ENCODE measurements around the gene EIF2S3.

The EIF2S3 gene

DNA sequence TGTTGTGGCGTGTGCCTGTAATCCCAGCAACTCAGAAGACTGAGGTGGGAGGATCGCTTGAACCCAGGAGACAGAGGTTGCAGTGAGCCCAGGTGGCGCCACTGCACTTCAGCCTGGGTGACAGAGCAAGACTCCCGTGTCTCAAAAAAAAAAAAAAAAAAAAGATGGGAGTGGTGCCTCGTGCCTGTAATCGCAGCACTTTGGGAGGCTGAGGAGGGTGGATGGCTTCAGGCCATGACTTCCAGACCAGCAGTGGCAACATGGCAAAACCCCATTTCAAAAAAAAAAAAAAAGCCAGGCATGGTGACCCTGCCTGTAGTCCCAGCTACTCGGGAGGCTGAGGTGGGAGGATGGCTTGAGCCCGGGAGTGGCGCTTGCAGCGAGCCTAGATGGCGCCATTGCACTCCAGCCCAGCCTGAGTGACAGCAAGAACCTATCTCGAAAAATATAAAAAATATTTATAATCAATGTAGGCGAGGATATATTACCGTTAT is 27.0 kb downstream of the EIF2S3 start:
- TF ChIP-seq CTCF (IDR thresholded peaks at IDR 0.05; ENCODE audit: low read depth, low read length) (peak; percentile 40), EZH2phosphoT487 (IDR thresholded peaks at IDR 0.05; ENCODE audit: low read depth) (no peak)
- H3K79me2 ChIP-seq (ENCODE audit: low read length) = no peaks in the 10 kb centered on the region

GRCh38 chrX:24082447-24082846 is 27.7 kb downstream of the EIF2S3 start:
- Histone ChIP-seq H4K20me1 (ENCODE audit: insufficient read depth, low read length) (no peaks in the 10 kb centered on the region), H3K27me3 (ENCODE audit: low read depth, low read length) (no peaks in the 10 kb centered on the region), H3K9ac (ENCODE audit: low read length) (no peak overlapping the region), H3K4me3 (ENCODE audit: low read length) (no peak overlapping the region), H3K36me3 (replicated peaks; ENCODE audit: low read depth, low read length) (no peaks in the 10 kb centered on the region), H3K27ac (ENCODE audit: low read length) (no peak overlapping the region), H3K4me1 (ENCODE audit: low read length) (peaks cover 13% of the 10 kb centered on the region), H2AFZ (ENCODE audit: low read depth, low read length) (no peak overlapping the region), H3K4me2 (ENCODE audit: low read length) (no peak overlapping the region; the same call in 1 of the 2 replicates), H3K79me2 (ENCODE audit: low read length) (no peaks in the 10 kb centered on the region), H3K9me3 (ENCODE audit: insufficient read depth, low read length) (no peaks in the 10 kb centered on the region)
- no peak for TF ChIP-seq CTCF (IDR thresholded peaks at IDR 0.05; ENCODE audit: low read depth, low read length)
- TF ChIP-seq EZH2phosphoT487 (IDR thresholded peaks at IDR 0.05; ENCODE audit: low read depth) = no peak

More for the DNA sequence above, 27.0 kb downstream of the EIF2S3 start:
- Histone ChIP-seq H3K4me3 (ENCODE audit: low read length) (peak overlapping the region; percentile 39; the same call in 1 of the 2 replicates), H3K4me2 (ENCODE audit: low read length) (peak overlapping the region; percentile 49), H3K4me1 (ENCODE audit: low read length) (peaks cover 13% of the 10 kb centered on the region), H2AFZ (ENCODE audit: low read depth, low read length) (no peak overlapping the region), H4K20me1 (ENCODE audit: insufficient read depth, low read length) (no peaks in the 10 kb centered on the region), H3K9ac (ENCODE audit: low read length) (no peak overlapping the region), H3K27me3 (ENCODE audit: low read depth, low read length) (no peaks in the 10 kb centered on the region), H3K27ac (ENCODE audit: low read length) (no peak overlapping the region), H3K9me3 (ENCODE audit: insufficient read depth, low read length) (no peaks in the 10 kb centered on the region), H3K36me3 (replicated peaks; ENCODE audit: low read depth, low read length) (no peaks in the 10 kb centered on the region)

DNA sequence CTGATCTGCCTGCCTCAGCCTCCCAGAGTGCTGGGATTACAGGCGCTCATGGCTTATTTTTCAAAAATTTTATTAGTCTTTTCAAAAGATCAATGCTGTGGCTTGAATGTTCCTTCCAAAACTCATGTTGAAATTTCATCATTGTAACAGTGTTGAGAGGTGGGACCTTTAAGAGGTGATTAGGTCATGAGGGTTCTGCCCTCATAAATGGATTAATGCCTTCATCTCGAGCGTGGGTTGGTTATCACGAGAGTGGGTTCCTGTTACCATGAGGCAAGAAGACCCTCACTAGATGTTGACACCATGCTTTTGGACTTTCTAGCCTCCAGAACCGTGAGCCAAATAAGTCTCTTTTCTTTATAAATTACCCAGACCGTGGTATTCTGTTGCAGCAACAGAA is 30.3 kb downstream of the EIF2S3 start:
- H3K4me2 ChIP-seq (ENCODE audit: low read length) = no peak overlapping the region
- TF ChIP-seq EZH2phosphoT487 (IDR thresholded peaks at IDR 0.05; ENCODE audit: low read depth) (no peak), CTCF (IDR thresholded peaks at IDR 0.05; ENCODE audit: low read depth, low read length) (no peak)
- no peaks in the 10 kb centered on the region for H3K27me3 ChIP-seq (ENCODE audit: low read depth, low read length)
- no peaks in the 10 kb centered on the region for H3K79me2 ChIP-seq (ENCODE audit: low read length)
- H3K4me1 ChIP-seq (ENCODE audit: low read length) = peaks cover 13% of the 10 kb centered on the region
- no peak overlapping the region for H2AFZ ChIP-seq (ENCODE audit: low read depth, low read length)
- H3K27ac ChIP-seq (ENCODE audit: low read length) = no peak overlapping the region
- no peak overlapping the region for H3K4me3 ChIP-seq (ENCODE audit: low read length)
- no peaks in the 10 kb centered on the region for H4K20me1 ChIP-seq (ENCODE audit: insufficient read depth, low read length)
- no peaks in the 10 kb centered on the region for H3K36me3 ChIP-seq (replicated peaks; ENCODE audit: low read depth, low read length)
- H3K9me3 ChIP-seq (ENCODE audit: insufficient read depth, low read length) = no peaks in the 10 kb centered on the region
- no peak overlapping the region for H3K9ac ChIP-seq (ENCODE audit: low read length)

- no peaks in the 10 kb centered on the region for H3K27me3 ChIP-seq (ENCODE audit: low read depth, low read length)
- no peak overlapping the region for H3K4me2 ChIP-seq (ENCODE audit: low read length)
- no peaks in the 10 kb centered on the region for H4K20me1 ChIP-seq (ENCODE audit: insufficient read depth, low read length)
Measured at GRCh38 chrX:24090300-24091200, 35.8 kb downstream of the EIF2S3 start.

More at GRCh38 chrX:24090300-24091200, 35.8 kb downstream of the EIF2S3 start:
- no peaks in the 10 kb centered on the region for H3K9me3 ChIP-seq (ENCODE audit: insufficient read depth, low read length)
- H3K4me3 ChIP-seq (ENCODE audit: low read length) = no peak overlapping the region
- no peak for TF ChIP-seq CTCF (IDR thresholded peaks at IDR 0.05; ENCODE audit: low read depth, low read length)
- no peak for TF ChIP-seq EZH2phosphoT487 (IDR thresholded peaks at IDR 0.05; ENCODE audit: low read depth)
- H3K27ac ChIP-seq (ENCODE audit: low read length) = no peak overlapping the region
- H3K79me2 ChIP-seq (ENCODE audit: low read length) = no peaks in the 10 kb centered on the region
- no peak overlapping the region for H2AFZ ChIP-seq (ENCODE audit: low read depth, low read length)
- H3K4me1 ChIP-seq (ENCODE audit: low read length) = no peaks in the 10 kb centered on the region
- H3K36me3 ChIP-seq (replicated peaks; ENCODE audit: low read depth, low read length) = no peaks in the 10 kb centered on the region
- no peak overlapping the region for H3K9ac ChIP-seq (ENCODE audit: low read length)

All from OCI-LY3 (cell line).